ENCODE data around the gene PSMD6.
A peak's percentile ranks its signal among the peaks of the same experiment; 100 is the strongest.

PSMD6 gene

GRCh38 chr3:64042952-64043351 is 19.7 kb upstream of the PSMD6 start:
- no peak for DNase-seq

- DNase-seq, result no peak
Observed at GRCh38 chr3:64039981-64040733, 16.9 kb upstream of the PSMD6 start.

DNA sequence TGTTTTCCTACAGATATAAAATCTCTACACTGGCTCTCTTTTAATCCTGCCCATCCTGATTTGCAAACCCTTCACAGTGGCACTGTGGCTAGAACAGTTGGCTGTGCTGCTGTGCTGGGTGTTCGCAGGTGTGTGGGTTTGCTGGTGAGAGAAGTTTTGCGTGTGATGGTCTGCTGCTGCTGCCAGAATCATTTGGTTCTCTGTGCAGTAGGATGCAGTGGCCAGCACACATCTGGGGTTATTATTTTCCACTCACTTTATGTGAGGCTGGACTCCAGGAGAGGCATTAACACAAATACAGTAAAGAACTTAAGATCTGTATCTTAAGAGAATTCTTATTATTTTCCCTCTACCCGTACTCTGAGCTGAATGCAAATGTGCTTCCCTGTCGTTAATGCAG is 16.0 kb upstream of the PSMD6 start:
- DNase-seq, result no peak

DNA sequence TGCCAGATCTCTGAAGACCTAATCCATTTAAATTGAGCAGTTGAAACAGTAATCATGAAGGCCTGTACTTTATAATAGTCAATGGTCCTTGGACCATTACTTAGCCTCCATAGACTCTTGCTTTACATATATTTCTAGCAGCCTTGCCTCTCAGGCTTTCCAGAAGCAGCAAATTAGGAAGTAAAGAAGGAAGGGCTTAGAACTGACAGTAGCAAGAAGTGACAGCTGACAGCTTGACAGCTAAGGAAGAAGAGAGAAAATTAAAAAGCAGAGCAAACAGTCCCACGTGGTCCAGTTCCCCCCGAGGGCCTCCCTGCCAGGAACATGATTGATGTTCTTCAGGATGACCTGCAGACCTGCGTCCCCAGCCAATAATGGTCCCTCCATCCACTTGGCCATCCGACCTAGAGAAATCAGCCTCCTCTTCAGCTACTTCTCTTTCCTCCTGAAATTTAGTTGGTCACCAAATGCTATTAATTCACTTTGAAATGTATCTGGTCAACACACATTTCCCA is 15.0 kb upstream of the PSMD6 start:
- no peak for DNase-seq

DNA sequence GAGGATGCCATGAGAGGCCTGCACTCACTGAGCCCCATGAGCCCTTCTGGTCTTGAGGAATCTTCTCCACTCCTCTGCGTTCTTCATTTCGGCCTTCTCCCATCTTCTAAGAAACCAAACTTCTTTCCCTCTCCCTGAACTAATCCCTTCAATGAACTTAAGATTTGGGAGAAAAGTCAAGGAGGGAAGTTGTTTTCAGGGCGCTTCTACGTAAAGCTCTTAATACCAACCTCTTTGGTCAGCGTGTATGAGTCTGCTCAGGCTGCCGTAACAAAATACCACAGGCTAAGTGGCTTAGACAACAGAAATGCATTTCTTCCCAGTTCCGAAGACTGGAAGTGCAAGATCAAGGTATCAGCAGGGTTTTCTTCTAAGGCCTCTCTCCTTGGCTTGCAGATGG is 13.8 kb upstream of the PSMD6 start:
- DNase-seq, result no peak

- DNase-seq, result no peak
Observed at GRCh38 chr3:64033069-64033468, 9.8 kb upstream of the PSMD6 start.

DNA sequence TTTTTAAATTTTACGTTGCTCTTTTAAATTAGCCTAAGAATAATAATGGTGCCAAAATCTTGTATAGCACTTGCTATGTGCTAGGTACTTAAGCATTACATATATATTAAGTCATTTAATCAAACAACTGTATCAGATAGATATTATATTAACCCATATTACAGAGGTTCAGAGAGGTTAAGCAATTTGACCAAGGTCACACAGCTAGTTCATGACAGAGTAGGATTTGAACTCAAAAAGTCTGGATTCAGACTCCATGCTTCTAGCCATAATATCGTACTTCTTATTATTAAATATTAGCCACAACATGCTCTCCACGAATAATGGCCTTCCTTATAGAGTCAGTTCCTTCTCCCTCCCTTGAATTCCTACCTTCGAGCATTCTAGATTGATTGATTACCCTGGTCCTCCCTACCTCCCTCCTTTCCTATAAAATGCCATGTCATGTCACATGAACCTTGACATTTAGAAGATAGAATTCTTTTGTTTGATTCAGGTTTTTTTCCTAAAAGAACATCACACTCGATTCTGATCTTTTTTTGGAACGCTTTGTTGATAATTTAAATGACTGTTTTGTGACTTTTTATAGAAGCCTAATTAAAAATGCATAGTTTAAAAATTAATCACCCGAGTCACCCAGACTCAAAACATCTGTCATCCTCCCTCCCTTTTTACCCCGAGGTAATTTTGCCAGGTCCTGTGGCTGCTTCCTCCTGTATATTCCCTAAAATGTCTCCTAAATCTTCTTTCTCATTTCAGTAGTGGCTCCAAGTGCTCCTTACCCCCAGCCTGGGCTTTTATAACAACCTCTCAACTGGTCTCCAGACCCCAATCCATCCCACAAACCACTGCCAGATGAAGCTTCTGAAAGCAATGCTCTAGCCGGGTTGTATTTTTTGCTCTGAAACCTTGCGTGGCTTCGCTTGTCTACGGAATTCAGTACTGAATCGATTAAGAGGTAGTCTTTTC is 8.5 kb upstream of the PSMD6 start:
- no peak for DNase-seq

- peak; percentile 76 for DNase-seq
Observed at GRCh38 chr3:64030741-64031140, 7.4 kb upstream of the PSMD6 start.

GRCh38 chr3:64029287-64029686 is 6.0 kb upstream of the PSMD6 start:
- no peak for DNase-seq

DNA sequence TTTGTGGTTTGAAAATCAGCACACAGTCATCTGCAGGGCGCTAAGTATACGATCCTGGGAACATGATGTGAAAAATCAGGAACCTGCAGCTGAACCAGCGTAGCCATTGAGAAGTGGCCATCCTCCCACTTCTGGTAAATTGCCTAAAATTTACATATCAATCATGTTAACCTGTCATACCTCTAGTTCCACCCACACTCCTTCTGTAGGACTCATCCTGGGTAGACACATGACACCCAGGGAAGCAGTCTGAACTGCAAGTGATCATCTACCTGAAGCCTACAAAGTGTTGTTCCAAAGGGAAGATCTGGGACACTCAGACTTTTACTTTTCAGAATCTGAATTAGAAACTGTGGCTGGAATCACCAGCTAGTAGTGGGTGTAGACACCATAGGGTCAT is 5.5 kb upstream of the PSMD6 start:
- DNase-seq, result no peak

DNA sequence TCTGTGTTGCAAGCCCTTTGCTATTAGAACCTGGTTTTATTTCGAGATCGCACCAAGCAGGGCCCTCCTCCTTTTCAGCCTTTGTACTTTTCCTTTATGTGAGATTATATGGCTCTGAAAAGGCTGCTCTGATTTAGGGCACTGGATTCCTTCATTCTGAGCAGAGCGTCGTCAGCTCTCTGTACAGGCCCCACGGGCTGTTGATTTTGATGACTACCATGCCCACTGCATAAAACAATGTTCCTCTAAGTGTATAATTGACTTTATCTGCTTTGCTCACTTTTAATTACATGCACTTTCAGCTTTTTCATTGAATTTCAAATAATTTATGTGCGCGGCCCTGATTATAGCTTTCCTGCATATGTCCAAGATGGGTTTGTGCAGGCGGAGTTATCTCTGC is 4.4 kb upstream of the PSMD6 start:
- no peak for DNase-seq

GRCh38 chr3:64026346-64026745 is 3.1 kb upstream of the PSMD6 start:
- DNase-seq, result no peak

- no peak for DNase-seq
Observed at GRCh38 chr3:64023861-64024223, 548 bp upstream of the PSMD6 start.

DNA sequence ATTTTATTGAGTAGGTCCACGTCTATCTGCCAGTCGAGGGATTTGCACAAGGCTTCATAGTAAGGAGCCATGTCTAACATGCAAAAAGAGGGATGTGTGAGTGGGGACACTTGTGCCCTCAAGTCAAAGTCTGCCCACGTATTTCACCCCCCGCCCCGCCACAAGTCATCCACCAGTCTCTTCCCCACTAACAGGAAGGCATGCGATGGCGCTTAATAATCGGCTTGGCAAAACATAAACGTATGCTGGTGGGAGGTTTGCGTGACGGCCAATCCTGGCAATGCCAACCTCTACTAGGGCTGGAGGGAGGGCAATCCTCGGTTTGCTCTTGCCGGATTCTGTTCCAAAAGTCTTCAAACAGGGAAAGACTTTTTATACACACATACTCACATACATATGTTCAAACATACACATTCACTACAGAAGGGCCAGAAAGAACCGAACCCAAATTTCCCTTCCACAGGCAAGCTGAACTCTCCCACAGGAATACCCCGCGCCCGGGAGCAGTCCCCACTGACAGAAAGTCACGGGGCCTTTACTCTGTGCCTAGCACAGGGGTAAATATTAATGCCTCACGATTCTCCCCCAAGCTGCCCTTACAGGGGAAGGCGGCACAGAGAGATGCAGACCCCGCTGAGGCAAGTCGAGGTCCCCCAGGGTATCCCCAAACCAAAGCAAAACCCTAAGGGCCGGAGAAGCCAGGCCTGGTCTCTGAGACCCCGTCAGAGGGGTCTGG is 675 bp downstream of the PSMD6 start:
- DNase-seq, result peak; percentile 18

DNA sequence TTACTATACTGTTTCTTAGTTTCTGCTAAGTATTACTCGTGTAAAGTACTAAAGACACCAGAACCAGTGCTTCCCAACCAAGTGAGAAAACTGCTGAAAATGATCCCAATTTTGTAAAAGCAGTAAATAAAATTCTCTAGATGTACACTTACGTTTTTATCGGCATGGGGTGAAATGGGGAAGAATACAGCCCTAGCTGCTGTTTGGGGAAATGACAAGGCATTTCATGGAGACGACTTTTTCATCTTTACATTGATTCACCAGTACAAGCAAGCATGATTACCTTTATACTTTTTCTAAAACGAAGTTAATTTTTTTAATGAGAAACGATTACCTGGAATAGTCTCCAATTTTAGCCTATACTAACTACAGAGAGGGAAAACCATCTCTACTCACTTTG is 1.4 kb downstream of the PSMD6 start:
- DNase-seq, result no peak

DNA sequence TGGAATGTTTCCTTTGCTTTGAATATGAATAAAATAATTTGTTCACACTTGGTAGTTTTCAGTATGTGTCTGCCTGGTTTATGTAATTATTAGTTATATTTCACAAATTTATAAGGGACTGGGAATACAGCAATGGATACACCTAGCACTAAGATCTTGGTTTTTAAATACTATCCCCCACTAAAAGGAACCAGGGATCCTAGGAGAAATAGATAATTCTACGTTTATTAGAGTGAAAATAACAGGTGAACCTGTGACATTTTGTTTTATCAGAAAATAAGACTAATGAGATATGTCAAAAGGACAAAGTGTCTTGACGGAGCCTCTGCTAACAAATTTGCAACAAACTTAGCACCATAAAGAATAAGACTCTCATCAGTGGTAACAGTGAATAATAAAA is 3.4 kb downstream of the PSMD6 start:
- no peak for DNase-seq

DNA sequence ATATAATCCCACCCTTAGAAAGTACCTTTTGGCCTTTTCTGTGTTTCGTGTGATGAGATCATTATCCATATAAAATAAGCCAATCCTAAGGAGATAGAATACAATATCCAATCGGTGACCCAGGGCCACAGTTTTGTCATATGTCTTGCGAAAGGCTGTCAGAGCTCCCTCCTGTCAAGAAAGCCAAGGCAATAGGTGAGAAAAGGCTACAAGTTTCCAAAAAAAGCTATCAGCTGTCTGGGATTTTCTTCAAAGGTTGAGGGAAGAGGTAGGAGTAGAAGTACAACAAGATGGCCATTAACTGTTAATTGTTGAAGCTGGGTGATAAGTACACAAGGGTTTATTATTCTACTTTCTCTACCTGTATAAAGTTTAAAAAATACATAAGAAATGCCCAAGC is 4.0 kb downstream of the PSMD6 start:
- DNase-seq, result no peak

- DNase-seq, result no peak
Observed at GRCh38 chr3:64016941-64017620, 6.2 kb downstream of the PSMD6 start.

DNA sequence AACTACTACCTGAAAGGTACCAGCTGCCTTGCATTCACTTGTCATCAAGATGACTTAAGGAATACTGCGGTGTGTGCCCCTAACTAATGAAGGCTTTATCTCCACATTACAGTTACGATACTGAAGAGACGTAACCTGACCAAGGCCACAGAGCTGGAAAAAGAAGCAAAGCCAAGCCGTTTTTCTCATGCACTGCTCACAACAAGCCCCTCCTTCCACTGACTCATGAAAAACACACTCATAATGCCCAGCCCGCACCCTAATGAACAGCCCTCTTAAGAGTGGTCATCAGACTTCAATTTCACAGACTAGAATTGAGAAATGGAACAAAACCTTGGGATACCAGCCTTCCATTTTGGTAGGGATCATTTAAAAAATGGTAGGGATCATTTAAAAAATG is 11.6 kb downstream of the PSMD6 start:
- DNase-seq, result no peak

DNA sequence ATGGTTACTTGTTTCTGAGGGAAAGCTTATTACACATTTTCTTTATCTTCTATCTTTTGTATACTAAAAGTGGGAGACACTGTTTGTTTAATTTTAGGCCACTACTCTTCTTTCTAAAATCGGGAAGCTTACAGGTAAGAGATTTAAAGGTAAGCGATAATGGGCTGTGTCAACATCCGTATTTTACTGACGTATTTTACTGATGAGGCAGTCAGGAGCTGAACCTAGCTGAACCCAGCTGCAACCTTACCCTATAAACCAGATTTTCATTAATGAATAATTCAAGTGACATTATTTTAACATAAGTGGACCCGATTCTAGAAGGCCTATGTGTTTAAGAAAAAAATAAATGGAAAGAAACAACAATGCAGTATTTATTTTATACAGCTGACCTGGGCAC is 13.1 kb downstream of the PSMD6 start:
- no peak for DNase-seq

- no peak for DNase-seq
Observed at GRCh38 chr3:64009528-64009927, 13.8 kb downstream of the PSMD6 start.

DNA sequence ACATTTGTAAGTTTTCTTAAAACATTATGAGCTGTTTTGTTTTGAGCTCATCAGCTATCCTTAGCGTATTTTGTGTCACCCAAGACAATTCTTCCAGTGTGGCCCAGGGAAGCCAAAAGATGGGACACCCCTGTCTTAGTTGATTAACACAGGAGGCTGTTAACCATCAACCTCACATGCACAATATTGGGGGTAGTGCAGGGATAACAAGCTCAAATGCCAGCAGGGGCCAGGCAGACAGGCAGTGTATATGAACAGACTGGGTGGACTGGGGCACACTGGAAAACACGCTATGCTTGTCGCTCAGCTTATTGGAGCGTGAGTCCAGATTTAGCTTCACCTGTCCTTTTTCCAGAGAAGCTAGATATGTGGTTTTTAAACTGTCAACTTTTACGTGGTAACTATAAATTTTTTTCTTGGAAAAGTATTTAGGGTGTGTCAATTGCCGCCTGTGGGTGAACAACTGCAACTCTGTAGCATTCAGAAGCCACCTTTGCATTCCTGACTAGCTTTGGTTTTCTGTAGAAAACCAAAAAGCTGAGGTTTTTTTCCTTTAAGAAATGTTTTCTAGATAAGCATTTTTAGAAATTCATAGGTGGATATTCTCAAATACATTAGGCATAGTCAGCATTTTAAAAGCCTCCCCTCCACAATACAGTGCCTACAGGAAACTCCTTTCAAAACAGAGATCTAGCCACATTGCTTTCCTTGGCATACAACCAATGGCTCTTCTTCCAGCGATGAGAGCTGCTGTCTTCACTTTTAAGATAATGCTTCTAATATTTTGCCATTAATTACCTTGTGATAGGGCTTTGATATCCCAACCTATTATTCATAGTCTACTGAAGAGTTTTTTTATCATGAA is 14.6 kb downstream of the PSMD6 start:
- DNase-seq, result no peak
